CD1c-positive myeloid dendritic cell (primary cell): ENCODE data around the gene ZNF207.
"Not testable (repeated sequence)": the region's sequence is repeated elsewhere in the genome, so short reads cannot be mapped to it uniquely, and the experiment has no call there.

Experiments used
- DNase-seq: peaks from one replicate; pipeline ENCODE4 v3.0.0-alpha.2; 2016; ENCODE audit errors: extremely low spot score

ZNF207 gene

GRCh38 chr17:32349854-32350665 lies at the start of gene ZNF207:
TSS of gene ZNF207 (plus strand) at chr17:32350157. CDS start at chr17:32350286, 129 bp downstream.
- DNase-seq: peak; percentile 99

GRCh38 chr17:32302037-32302436 lies 47.9 kb upstream of the ZNF207 start:
- DNase-seq: no peak

GRCh38 chr17:32302860-32303649 lies 46.9 kb upstream of the ZNF207 start:
- no peak for DNase-seq

DNA sequence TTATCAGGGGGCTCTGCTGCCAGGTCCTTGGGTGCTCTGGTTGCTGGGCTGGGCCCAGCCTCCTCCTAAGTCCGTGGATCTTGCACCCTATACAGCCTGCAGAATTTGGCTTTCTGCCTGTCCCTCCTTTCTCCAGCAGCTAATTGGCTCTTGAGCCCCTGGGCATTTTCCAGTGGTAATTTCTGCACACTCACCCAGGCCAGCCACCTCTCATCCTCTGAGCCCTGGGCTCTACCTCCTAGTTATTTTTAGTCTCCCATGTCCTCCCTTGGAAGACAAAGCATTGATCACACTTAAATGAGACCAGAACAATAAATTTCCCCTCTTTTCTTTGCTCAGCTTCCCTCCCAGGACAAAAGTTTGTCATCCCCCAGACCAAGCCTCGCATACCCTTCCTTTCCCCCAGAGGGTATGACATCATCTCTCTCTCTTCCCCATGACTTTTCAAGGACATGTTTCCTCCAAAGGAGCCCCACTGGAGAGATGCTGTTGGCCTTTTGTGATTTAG lies 46.1 kb upstream of the ZNF207 start:
- DNase-seq: no peak

- DNase-seq: no peak
These were observed 44.9 kb upstream of the ZNF207 start for GRCh38 chr17:32305049-32305448.

DNA sequence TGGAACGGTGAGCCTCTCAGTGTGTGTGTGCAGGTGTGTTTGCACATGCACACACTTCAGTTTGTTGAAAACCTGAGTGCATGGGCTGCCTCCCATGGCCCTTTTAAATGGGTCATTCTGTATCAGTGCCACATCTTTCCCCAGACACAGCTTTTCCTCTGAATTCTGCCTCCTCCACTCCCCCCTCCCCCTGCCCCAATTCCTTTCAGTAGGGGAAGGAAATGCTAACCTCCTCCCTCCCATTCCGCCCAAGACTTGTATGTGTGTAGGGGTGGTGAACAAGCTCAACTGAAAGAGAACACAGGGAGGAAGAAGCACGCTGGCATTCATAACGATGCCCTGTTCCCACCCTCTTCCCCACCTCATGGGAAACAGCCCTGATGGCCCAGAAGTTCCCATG lies 42.3 kb upstream of the ZNF207 start:
- DNase-seq: no peak

DNA sequence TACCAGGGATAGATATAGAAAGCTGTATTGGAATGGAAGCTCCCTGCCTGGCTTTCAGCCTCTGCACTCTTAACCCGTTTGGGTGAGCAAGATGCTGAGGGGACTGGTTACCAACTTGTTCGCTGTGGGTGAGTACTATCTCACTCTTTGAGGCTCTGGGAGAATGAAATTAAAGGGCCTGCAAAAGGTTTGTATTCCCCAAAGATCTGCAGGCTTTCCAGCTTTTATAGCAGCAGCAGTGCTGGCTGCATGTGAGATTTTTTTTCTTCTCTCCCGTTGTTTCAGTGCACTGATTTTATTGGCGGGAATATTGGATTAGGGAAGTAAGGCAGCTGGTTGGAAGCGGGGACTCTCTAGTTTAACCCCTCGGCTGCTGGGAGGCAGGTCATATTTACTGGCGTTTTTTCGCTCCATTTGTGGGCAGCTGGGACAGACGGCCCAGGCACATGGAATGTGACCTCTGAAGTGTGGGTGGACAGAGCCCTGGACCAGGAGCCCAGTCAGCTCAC lies 38.9 kb upstream of the ZNF207 start:
- DNase-seq: no peak

DNA sequence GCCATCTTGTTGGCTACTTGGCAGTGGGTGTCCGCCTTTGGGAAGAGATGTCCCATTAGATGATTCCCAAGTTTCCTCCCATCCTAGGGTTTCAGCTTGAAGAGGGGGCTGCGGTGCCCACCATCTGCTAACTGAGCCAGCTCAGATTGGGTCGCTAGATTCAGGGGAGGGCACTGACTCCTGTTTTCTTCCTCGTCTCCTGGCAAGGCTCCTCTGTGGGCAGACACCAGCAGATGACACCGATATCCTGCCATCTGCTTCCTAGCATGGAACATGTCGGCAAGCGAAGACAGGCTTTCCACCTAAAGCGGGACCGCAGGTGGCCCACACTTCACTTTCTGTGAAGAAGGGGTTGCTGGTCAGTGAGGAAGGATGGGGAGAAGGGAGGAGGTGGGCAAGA lies 35.3 kb upstream of the ZNF207 start:
- no peak for DNase-seq

DNA sequence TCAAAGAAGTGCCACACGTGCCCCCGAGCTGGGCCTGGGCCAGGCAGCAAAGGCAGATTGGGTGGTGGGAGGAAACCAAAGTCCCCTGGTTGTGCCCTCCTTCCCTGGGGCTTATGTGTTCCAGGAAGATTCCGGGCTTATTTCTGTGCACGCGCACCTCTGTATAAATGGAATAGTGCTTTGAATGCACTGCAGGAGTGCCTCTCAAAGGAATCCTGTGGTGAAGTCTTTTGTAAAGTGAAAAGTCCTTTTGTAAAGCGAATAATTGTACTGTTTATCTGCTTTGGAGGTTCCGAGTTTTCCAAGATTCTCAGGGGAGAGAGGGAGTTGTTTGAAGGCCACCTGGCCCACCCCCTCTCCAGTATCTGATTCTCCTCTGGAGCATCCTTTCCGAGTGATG lies 34.8 kb upstream of the ZNF207 start:
- no peak for DNase-seq

DNA sequence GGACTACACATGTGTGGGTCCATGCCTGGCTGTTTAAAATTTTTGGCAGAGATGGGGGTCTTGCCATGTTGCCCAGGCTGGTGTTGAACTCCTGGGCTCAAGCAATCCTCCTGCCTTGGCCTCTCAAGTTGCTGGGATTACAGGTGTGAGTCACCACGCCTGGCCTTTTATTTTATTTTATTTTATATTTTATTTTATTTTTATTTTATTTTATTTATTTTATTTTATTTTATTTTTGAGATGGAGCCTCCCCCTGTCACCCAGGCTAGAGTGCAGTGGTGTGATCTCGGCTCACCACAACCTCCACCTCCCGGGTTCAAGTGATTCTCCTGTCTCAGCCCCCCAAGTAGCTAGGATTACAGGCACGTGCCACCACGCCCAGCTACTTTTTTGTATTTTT lies 33.3 kb upstream of the ZNF207 start:
- not testable (repeated sequence) for DNase-seq

- DNase-seq: no peak
These were observed 32.6 kb upstream of the ZNF207 start for GRCh38 chr17:32317353-32317752.

DNA sequence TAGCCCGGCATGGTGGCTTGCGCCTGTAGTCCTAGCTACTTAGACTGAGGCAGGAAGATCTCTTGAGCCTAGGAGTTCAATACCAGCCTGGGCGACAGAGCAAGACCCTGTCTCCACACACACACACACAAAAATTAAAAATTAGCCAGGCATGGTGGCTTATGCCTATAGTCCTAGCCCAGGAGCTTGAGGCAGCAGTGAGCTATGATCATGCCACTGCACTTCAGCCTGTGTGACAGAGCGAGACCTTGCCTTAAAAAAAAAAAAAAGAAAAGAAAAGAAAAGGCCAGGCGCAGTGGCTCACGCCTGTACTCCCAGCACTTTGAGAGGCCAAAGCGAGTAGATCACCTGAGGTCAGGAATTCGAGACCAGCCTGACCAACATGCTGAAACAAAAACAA lies 31.9 kb upstream of the ZNF207 start:
- DNase-seq: no peak

- peak; percentile 88 for DNase-seq
These were observed 30.4 kb upstream of the ZNF207 start for GRCh38 chr17:32319548-32319905.

GRCh38 chr17:32320080-32320479 lies 29.9 kb upstream of the ZNF207 start:
- DNase-seq: not testable (repeated sequence)

GRCh38 chr17:32320847-32321246 lies 29.1 kb upstream of the ZNF207 start:
- DNase-seq: no peak

DNA sequence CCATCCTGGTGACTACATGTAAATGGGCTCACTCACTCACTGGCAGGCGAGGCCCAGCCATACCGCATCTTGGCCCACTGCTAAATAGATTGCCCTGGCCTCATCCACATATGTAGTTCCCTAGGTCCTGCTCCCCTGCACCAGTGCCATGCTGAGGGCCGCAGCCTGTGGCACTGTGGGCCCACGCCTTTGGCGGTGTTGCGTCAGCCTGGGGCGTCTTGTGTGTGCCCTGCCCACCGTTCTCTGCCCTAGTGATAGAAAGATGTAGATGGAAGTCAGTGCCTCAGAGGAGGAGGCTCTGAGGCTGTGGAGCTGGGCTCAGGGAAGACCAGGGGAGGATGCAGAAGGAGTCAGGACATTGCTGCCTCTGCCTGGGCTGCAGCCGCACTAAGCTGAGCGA lies 26.9 kb upstream of the ZNF207 start:
- DNase-seq: peak; percentile 60

GRCh38 chr17:32323811-32324491 lies 26.0 kb upstream of the ZNF207 start:
- peak; percentile 72 for DNase-seq

GRCh38 chr17:32327911-32328310 lies 22.0 kb upstream of the ZNF207 start:
- no peak for DNase-seq

GRCh38 chr17:32330147-32330546 lies 19.8 kb upstream of the ZNF207 start:
- peak; percentile 81 for DNase-seq

DNA sequence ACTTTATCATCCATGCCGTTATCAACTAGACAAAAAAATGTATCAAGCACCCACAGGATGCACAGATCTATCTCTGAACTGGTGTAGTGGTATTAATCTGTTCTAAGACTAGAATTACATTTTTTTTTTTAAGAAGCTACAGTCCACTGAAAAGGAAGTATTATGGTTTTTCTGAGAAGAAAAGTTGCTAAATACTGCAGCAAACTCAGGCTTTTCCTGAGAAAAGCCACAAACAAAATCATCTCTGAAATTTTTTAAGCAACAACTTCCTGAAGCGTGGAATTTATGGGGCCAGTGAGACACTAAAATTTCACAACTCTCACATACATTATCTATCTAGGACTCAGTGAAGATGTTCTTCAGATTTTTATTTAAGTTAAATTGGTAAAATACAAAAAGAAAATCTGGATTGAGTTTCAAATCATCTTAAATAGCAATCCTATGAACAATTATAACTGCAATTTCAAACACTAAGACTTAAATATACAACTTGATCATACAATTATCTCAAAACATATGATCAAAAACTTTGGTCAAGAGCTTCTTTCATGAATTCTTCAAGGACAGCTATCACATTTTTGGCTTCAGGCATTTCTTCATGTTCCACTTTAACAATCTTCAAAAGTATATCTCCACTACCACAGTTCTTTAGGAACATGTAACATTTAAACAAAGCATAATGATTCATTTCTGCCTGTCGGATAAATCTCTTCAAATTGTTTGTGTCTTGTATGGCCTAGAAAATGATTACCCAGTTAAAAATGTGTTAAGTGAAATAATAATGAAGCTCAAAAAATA lies 18.5 kb upstream of the ZNF207 start:
- peak; percentile 87 for DNase-seq

DNA sequence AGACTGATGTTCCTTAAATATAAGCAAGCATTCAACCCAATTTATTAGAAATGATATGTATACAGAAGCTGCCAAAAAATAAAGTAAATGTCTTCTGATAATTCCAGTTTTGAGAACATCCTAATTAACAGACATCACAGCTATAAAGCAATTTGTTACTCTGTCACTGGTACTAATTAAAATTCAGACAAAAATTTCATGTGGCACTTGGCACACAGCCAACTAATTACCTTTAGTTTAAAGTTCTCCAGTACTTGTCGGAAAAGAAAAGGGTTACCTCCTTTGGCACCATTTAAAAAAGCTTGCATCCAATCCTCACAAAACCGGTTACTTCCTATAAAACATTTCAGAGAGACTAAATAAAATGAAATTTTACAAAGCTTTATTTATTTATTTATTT lies 16.8 kb upstream of the ZNF207 start:
- no peak for DNase-seq
